ENCODE data around the gene KCNA10.
"Not testable (repeated sequence)": the region's sequence is repeated elsewhere in the genome, so short reads cannot be mapped to it uniquely, and the experiment has no call there.

Gene KCNA10

DNA sequence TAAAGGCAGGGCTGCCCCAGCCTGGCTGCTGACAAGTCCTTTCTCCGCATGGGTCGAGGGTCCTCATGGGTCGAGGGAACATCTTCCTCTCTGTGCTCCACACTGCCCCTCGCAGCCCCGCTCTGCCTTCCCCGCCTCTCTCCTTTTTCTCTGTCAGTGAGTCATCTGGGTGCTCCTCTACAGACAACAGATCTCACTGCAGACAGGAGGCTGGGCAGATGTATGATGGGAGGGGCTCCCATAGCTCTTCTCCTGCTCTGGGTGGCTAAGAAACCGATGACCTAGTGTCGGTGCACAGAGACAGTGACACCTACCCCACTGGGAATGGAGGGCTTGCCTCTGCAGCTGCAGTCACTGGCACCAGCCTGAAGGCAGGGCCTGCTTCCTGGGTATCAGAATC is 5.5 kb downstream of the KCNA10 start:
- H3K4me3 ChIP-seq (ENCODE audit: low read depth, low read length), result no peak overlapping the region
- no peak for TF ChIP-seq CTCF (IDR thresholded peaks at IDR 0.05; ENCODE audit: control insufficient read depth, extremely low read depth, insufficient read depth)
- DNase-seq (ENCODE audit: low read depth), result no peak

DNA sequence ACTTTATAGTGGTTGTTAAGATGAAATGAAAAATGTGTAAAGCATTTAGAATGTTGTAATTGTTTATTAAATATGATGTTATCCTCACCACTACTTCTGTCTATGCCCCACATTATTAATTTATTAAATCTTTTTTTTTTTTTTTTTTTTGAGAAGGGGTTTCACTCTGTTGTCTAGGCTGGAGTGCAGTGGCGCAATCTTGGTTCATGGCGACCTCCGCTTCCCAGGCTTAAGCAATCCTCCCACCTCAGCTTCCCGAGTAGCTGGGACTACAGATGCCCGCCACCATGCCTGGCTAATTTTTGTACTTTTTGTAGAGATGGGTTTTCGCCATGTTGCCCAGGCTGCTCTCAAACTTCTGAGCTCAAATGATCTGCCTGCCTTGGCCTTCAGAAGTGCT is 7.5 kb downstream of the KCNA10 start:
- H3K4me3 ChIP-seq (ENCODE audit: low read depth, low read length), result no peak overlapping the region
- DNase-seq (ENCODE audit: low read depth), result no peak
- no peak for TF ChIP-seq CTCF (IDR thresholded peaks at IDR 0.05; ENCODE audit: control insufficient read depth, extremely low read depth, insufficient read depth)

- DNase-seq (ENCODE audit: low read depth); H3K4me3 ChIP-seq (ENCODE audit: low read depth, low read length): not testable (repeated sequence)
Measured at GRCh38 chr1:110510921-110511320, 8.1 kb downstream of the KCNA10 start.

DNA sequence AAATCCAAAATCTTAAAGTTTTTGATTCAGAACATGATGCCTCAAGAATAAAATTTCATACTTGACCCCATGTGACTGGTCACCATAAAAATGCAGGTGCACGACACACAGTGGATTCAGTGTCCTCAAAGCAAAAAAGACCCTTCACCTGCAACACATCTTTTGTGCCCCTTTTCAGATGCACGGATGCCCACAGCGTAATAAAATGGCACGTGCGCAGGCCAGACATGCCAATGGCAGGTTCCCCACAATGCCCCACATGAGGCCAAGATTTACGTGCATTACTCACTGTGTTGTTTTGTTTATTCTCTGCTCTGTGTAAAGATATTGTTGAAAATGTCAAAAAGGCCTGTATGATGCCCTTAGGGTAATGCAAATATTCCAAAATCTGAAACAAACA is 9.3 kb downstream of the KCNA10 start:
- no peak for DNase-seq (ENCODE audit: low read depth)
- no peak for TF ChIP-seq CTCF (IDR thresholded peaks at IDR 0.05; ENCODE audit: control insufficient read depth, extremely low read depth, insufficient read depth)
- no peak overlapping the region for H3K4me3 ChIP-seq (ENCODE audit: low read depth, low read length)

- H3K4me3 ChIP-seq (ENCODE audit: low read depth, low read length), result no peak overlapping the region
- no peak for TF ChIP-seq CTCF (IDR thresholded peaks at IDR 0.05; ENCODE audit: control insufficient read depth, extremely low read depth, insufficient read depth)
- DNase-seq (ENCODE audit: low read depth), result no peak
Measured at GRCh38 chr1:110508028-110508940, 10.7 kb downstream of the KCNA10 start.

DNA sequence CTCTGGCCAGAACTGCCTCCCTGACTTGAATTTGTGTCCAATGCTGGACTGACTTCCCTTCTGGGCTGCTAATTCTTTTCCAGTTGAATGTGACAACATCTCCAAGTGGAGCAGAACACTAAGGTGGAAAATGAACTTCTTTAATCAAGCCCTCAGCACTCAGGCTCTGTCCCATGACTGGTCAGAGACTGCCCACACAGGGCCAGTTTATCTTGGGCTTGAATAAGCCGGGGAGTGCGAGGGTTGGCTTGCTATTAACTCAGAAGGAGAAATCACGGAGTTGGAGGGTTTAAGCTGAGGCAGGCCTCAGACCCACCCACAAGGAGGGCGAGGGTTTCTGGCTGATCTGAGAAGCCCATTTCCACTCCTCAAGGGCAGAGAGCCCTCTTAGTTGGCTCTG is 12.4 kb downstream of the KCNA10 start:
- DNase-seq (ENCODE audit: low read depth), result no peak
- no peak overlapping the region for H3K4me3 ChIP-seq (ENCODE audit: low read depth, low read length)
- TF ChIP-seq CTCF (IDR thresholded peaks at IDR 0.05; ENCODE audit: control insufficient read depth, extremely low read depth, insufficient read depth), result no peak

GRCh38 chr1:110505596-110505995 is 13.4 kb downstream of the KCNA10 start:
- DNase-seq (ENCODE audit: low read depth), result no peak
- TF ChIP-seq CTCF (IDR thresholded peaks at IDR 0.05; ENCODE audit: control insufficient read depth, extremely low read depth, insufficient read depth), result no peak
- no peak overlapping the region for H3K4me3 ChIP-seq (ENCODE audit: low read depth, low read length)

Data from LNCaP clone FGC (cell line).